GM12878 (cell line): Measurements from ENCODE around the gene ME3.

ENCODE experiments used
- CTCF ChIP-seq, 3 experiments: IDR thresholded peaks in 2 of 3; conservative IDR thresholded peaks in 1 of 3; 2 replicates each; pipeline ENCODE4 v1.5.1; 2011; ENCODE audit warnings: low read depth in 3 of 3, low read length in 3 of 3, mild to moderate bottlenecking in 3 of 3, control low read depth in 2 of 3, moderate library complexity in 2 of 3, inconsistent platforms in 1 of 3, mixed read lengths in 1 of 3; ENCODE audit not compliant: control insufficient read depth in 2 of 3, insufficient read depth in 1 of 3; ENCODE audit errors: extremely low read depth in 1 of 3
- JUNB ChIP-seq: IDR thresholded peaks from 2 replicates; pipeline ENCODE4 v1.6.1; 2016; ENCODE audit warnings: antibody characterized with exemption, mild to moderate bottlenecking
- TAF1 ChIP-seq: IDR thresholded peaks from 2 replicates; pipeline ENCODE4 v1.6.1; 2011; ENCODE audit warnings: mild to moderate bottlenecking, low read depth, low read length, borderline replicate concordance
- ZNF274 ChIP-seq: IDR thresholded peaks from one replicate; pipeline ENCODE4 v1.8.0; 2011; ENCODE audit not compliant: insufficient read length, insufficient read depth

GRCh38 chr11:86576946-86577624 is 95.3 kb downstream of the ME3 start:
- TF ChIP-seq JUNB (no peak), ZNF274 (no peak), CTCF (IDR thresholded peaks at IDR 0.05 in 2 of 3, conservative IDR thresholded peaks at IDR 0.05 in 1 of 3; ENCODE audit: control insufficient read depth in 2 of 3, extremely low read depth in 1 of 3, insufficient read depth in 1 of 3, low read depth in 3 of 3, low read length in 3 of 3) (no peak), TAF1 (no peak)
